VCaP (cell line): ENCODE results near the gene FAM177B.

Experiments
- H3K27ac ChIP-seq: fragments of 450-650 bp; 2 replicates; pipeline ENCODE4 v1.5.1; 2017
- TF ChIP-seq, protein P1 (sequence below): fragments of 450-650 bp; conservative IDR thresholded peaks from 2 replicates; pipeline ENCODE4 v1.5.1; 2017; ENCODE audit warnings: mild to moderate bottlenecking, moderate library complexity

FAM177B gene

GRCh38 chr1:222781251-222781650 lies 44.2 kb downstream of the FAM177B start:
- no peak overlapping the region for H3K27ac ChIP-seq
- TF ChIP-seq, protein P1, sequence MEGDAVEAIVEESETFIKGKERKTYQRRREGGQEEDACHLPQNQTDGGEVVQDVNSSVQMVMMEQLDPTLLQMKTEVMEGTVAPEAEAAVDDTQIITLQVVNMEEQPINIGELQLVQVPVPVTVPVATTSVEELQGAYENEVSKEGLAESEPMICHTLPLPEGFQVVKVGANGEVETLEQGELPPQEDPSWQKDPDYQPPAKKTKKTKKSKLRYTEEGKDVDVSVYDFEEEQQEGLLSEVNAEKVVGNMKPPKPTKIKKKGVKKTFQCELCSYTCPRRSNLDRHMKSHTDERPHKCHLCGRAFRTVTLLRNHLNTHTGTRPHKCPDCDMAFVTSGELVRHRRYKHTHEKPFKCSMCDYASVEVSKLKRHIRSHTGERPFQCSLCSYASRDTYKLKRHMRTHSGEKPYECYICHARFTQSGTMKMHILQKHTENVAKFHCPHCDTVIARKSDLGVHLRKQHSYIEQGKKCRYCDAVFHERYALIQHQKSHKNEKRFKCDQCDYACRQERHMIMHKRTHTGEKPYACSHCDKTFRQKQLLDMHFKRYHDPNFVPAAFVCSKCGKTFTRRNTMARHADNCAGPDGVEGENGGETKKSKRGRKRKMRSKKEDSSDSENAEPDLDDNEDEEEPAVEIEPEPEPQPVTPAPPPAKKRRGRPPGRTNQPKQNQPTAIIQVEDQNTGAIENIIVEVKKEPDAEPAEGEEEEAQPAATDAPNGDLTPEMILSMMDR = no peak

- TF ChIP-seq, protein P1 = no peak
- H3K27ac ChIP-seq = no peak overlapping the region
Observed at GRCh38 chr1:222783051-222783450, 46.0 kb downstream of the FAM177B start.

- TF ChIP-seq, protein P1 = no peak
- peak overlapping the region; percentile 55 for H3K27ac ChIP-seq
Observed at GRCh38 chr1:222784371-222784770, 47.4 kb downstream of the FAM177B start.

GRCh38 chr1:222784916-222785315 lies 47.9 kb downstream of the FAM177B start:
- peak overlapping the region; percentile 55 for H3K27ac ChIP-seq
- TF ChIP-seq, protein P1 = no peak

DNA sequence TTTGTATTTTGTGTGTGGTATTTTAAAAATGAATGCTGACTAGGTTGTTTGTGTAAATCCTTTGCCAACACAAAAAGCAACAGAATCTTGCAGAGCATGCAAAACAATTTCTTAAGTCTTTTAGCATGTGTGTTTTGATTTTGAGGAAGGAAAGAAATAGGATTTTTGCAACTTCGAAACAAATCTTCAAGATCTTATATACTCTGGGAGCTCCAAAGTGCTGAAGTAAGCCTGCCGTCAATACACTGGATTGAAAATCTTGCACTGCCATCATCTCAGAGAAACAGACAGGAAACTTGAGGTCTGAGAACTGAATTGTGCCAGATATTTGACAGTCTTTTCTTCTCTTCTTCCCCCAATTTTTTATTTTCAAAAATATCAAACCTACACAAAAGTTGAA lies 48.5 kb downstream of the FAM177B start:
- TF ChIP-seq, protein P1 = no peak
- peak overlapping the region; percentile 55 for H3K27ac ChIP-seq

- TF ChIP-seq, protein P1 = no peak
- H3K27ac ChIP-seq = peak overlapping the region; percentile 55
Observed at GRCh38 chr1:222786121-222786520, 49.1 kb downstream of the FAM177B start.

DNA sequence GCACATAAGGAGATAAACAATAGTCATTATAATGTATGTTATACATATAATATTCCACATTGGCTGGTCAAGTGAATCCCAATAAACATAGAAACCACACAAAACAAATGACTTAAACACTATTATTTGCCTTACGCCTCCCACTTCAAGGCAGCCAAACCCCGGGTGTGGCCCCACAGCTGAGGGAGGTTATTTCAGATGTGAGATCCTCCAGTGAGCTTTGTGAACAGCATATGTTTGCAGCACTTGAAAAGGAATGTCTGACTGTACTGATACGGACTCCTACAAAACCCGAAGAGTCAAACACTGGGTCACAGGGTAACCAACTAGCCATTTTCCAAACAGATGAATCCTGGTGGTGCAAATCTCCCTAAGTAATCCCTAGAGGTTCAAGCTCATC lies 50.7 kb downstream of the FAM177B start:
- TF ChIP-seq, protein P1 = no peak
- no peak overlapping the region for H3K27ac ChIP-seq
